GM12873 (cell line): ENCODE results near the gene CLRN2.

Experiments
- CTCF ChIP-seq: IDR thresholded peaks from 2 replicates; pipeline ENCODE4 v1.5.1; 2012; ENCODE audit warnings: low read depth, mild to moderate bottlenecking, moderate library complexity, low read length, control low read depth; ENCODE audit not compliant: insufficient read depth; ENCODE audit errors: missing control alignments

CLRN2 gene

GRCh38 chr4:17546222-17546621, 31.3 kb downstream of the CLRN2 start:
- no peak for TF ChIP-seq CTCF

- TF ChIP-seq CTCF = no peak
Observed at GRCh38 chr4:17546678-17547077, 31.7 kb downstream of the CLRN2 start.

GRCh38 chr4:17550549-17550948, 35.6 kb downstream of the CLRN2 start:
- TF ChIP-seq CTCF = no peak

- no peak for TF ChIP-seq CTCF
Observed at GRCh38 chr4:17552427-17552826, 37.5 kb downstream of the CLRN2 start.

- no peak for TF ChIP-seq CTCF
Observed at GRCh38 chr4:17554568-17554967, 39.6 kb downstream of the CLRN2 start.

GRCh38 chr4:17556498-17556897, 41.5 kb downstream of the CLRN2 start:
- TF ChIP-seq CTCF = no peak

GRCh38 chr4:17557880-17558279, 42.9 kb downstream of the CLRN2 start:
- TF ChIP-seq CTCF = no peak
